Right lobe of liver (tissue), 6 donors: ENCODE measurements around the gene NEURL1. TPM values are rescaled to one million over a fixed set of nuclear protein-coding genes. Genes with fewer than 3 reads are reported as not detected.
A peak's percentile ranks its signal among the peaks of the same experiment; 100 is the strongest.

Experiments
- ATAC-seq, 4 donors: fragments of 200-7000 bp; cut with Tn5 transposase; one replicate each; pipeline ENCODE4 v1.9.1; 2020; ENCODE audit warnings: mild to moderate bottlenecking in 4 of 4, moderate library complexity in 4 of 4
- DNase-seq, 3 donors: peaks; one replicate each; pipeline ENCODE4 v3.0.0-alpha.2; 2020
- H3K27ac ChIP-seq, 3 donors: fragments of 200-600 bp; one replicate each; pipeline ENCODE4 v1.8.0; 2022
- H3K27me3 ChIP-seq, 2 donors: fragments of 200-600 bp; one replicate each; pipeline ENCODE4 v1.8.0; 2022
- H3K36me3 ChIP-seq, 4 donors: fragments of 200-600 bp; sonication (generic) in 1 of 4; one replicate each; pipeline versions ENCODE4 v1.5.1 to v1.8.0; 2017 to 2022; ENCODE audit warnings: control low read depth in 1 of 4
- H3K4me1 ChIP-seq, 4 donors: fragments of 200-600 bp; sonication (generic) in 1 of 4; one replicate each; pipeline versions ENCODE4 v1.5.1 to v1.8.0; 2017 to 2022; ENCODE audit warnings: control low read depth in 1 of 4
- H3K4me3 ChIP-seq, 3 donors: fragments of 200-600 bp; one replicate each; pipeline ENCODE4 v1.8.0; 2022
- H3K9me3 ChIP-seq, 4 donors: fragments of 200-600 bp; sonication (generic) in 1 of 4; one replicate each; pipeline versions ENCODE4 v1.5.1 to v1.8.0; 2017 to 2022; ENCODE audit warnings: control low read depth in 1 of 4
- POLR2A ChIP-seq: fragments of 450-650 bp; IDR thresholded peaks from one replicate; pipeline ENCODE4 v1.6.1; 2017; ENCODE audit warnings: antibody characterized with exemption, mild to moderate bottlenecking
- WGBS: methylation state at CpG from one replicate; pipeline ENCODE4 v1.1.6; 2018; ENCODE audit warnings: low coverage, low lambda C conversion rate; ENCODE audit not compliant: insufficient coverage; ENCODE audit errors: missing lambda C conversion rate; 5-methylcytosine and 5-hydroxymethylcytosine counted together
- intact Hi-C, 2 donors: fragments of 100-400 bp; cut with DNase I; formaldehyde crosslinking; loops; one replicate each; pipeline versions ENCODE4 v1.11.2 to v1.14.1; 2022
- total RNA-seq, 6 experiments: library from RNA; depleted of rRNA in 2 of 6; stranded (reverse); fragments of >200 nt in 2 of 6; fragmentation: NEBNext Ultra II Directional in 3 of 6; extraction: Animal tissue kit (Norgen Biotek cat#: 25700) in 3 of 6; gene quantifications; one replicate each; pipeline versions ENCODE4 v1.1.0 to v1.2.4, GENCODE V29; 2016 to 2023
- TF ChIP-seq, protein P1 (sequence below), 4 donors: fragments of 200-600 bp in 3 of 4; fragments of 450-650 bp in 1 of 4; IDR thresholded peaks; one replicate each; pipeline versions ENCODE4 v1.5.1 to v1.8.0; 2016 to 2022; ENCODE audit warnings: antibody characterized with exemption in 4 of 4, mild to moderate bottlenecking in 2 of 4
- donor health status: DM: no; HTN: yes; CAD: no.
- donor health status: DM: no; HTN: no; CAD: no.
- donor health status: DM: no; HTN: no; CAD: no.
- donor health status: DM: no; HTN: yes; CAD: no.
- donor health status: DM: no; HTN: yes; CAD: no.

NEURL1 gene
- total RNA-seq, 6 experiments from 2014 or later: 0.10 to 1.6 (median 0.83) TPM; not detected in 1

DNA sequence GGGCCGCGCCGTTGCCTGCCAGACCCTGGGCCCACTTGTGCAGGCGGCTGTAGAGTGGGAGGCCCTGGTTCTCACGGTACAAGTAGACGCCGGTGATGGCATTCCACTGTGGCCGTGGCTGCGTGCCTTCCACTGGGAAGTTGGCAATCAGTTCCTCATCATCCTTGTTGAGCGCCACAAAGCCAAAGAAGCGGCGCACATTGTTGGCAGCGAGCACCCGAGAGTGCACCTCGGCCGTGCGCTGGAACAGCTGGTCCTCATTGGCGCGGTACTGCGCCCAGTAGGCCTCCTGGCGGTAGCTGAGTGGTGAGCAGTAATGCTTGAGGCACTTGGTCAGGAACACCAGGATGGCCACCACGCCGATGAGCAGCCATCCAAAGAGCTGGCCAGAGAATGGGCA is 46.3 kb upstream of the NEURL1 start:
- WGBS: no CpG with 5 or more reads among the region's 23 CpGs
- H3K4me1 ChIP-seq: no peaks in the 10 kb centered on the region
- intact Hi-C loops: no loop called here

DNA sequence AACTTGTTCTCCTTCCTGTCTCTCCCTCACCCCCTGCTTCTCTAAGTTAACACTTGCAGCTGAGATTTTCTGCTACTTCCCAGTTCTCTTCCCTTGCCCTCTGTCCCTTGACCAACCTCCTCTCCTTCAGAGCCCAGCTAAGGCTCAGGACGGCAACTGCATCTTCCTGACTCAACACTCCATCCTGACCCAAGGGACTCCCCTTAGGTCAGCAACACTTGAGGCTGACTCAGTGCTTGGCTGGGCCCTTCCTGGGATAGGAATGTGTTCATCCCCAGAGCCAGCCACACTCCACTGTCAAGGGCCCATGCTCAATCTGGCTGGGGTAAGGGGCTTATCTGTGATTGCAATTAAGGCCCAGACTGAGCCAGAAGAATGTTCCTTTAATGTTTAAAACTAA is 44.8 kb upstream of the NEURL1 start:
- H3K27me3 ChIP-seq: no peaks in the 10 kb centered on the region
- H3K36me3 ChIP-seq: peaks cover 0 to 30% (median 17%) of the 10 kb centered on the region in 4 donors
- H3K4me1 ChIP-seq: no peaks in the 10 kb centered on the region
- no peak for TF ChIP-seq POLR2A
- TF ChIP-seq, protein P1, sequence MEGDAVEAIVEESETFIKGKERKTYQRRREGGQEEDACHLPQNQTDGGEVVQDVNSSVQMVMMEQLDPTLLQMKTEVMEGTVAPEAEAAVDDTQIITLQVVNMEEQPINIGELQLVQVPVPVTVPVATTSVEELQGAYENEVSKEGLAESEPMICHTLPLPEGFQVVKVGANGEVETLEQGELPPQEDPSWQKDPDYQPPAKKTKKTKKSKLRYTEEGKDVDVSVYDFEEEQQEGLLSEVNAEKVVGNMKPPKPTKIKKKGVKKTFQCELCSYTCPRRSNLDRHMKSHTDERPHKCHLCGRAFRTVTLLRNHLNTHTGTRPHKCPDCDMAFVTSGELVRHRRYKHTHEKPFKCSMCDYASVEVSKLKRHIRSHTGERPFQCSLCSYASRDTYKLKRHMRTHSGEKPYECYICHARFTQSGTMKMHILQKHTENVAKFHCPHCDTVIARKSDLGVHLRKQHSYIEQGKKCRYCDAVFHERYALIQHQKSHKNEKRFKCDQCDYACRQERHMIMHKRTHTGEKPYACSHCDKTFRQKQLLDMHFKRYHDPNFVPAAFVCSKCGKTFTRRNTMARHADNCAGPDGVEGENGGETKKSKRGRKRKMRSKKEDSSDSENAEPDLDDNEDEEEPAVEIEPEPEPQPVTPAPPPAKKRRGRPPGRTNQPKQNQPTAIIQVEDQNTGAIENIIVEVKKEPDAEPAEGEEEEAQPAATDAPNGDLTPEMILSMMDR (IDR thresholded peaks at IDR 0.05): no peak
- DNase-seq (no peak), ATAC-seq (peak in 1 of 4 donors; percentile 13)
- H3K27ac ChIP-seq: no peak overlapping the region
- no peaks in the 10 kb centered on the region for H3K9me3 ChIP-seq
- WGBS: 40% methylated on average over 1 of the region's 1 CpG
- no peak overlapping the region for H3K4me3 ChIP-seq
- intact Hi-C loops: no loop called here

More for the DNA sequence above, 46.3 kb upstream of the NEURL1 start:
- Histone ChIP-seq H3K4me3 (no peak overlapping the region), H3K36me3 (peaks cover 0 to 46% (median 25%) of the 10 kb centered on the region in 4 donors), H3K27me3 (no peaks in the 10 kb centered on the region), H3K27ac (no peak overlapping the region), H3K9me3 (no peaks in the 10 kb centered on the region)
- no peak for TF ChIP-seq POLR2A
- TF ChIP-seq, protein P1 (IDR thresholded peaks at IDR 0.05): no peak
- ATAC-seq (no peak), DNase-seq (no peak)

DNA sequence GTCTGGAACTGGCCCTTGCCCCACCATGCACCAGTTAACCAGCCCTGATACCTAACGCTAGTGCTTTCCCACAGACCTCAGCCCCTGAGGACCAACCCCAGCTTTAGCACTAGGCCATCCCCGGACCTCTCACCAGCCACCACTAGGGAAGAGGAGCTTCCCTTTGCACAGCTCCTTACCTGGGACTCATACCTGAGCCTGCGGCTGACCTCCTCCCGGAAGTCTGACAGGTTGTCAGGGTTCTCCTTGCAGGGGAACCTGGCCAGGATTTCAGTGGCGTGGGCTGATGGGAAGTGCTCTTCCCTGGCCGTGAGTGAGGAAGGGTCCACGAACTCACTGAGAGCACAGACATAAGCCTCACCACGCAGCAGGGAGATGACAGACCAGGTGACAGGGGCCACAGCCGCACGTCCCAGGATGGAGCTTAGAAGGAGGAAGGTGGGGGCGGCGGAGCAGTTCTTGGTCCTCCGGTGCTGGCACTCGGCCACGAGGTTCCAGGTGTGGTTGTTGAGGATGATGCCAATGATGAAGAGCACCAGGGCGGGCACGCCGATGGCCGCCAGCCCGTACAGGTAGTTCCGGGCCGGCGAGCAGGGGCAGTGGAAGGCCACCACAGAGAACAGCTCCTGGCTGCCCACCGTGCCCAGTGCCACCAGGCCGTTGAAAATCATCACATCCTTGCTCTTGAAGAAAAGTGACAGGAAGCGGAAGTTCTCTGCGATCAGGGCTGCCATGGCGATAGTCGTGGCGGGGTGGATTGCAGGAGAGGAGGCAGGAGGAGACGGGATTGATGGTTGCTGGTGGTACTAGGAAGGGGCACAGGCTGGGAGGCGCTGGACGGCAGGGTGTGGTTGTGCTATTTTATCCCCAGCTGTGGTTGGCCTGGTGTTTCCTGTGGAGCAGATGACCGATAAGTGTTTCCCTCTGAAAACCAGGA is 44.0 kb upstream of the NEURL1 start:
- H3K36me3 ChIP-seq: peaks cover 0 to 25% (median 12%) of the 10 kb centered on the region in 4 donors
- intact Hi-C loops: no loop called here
- ATAC-seq: no peak
- no peaks in the 10 kb centered on the region for H3K4me1 ChIP-seq
- no peak overlapping the region for H3K27ac ChIP-seq
- H3K9me3 ChIP-seq: no peaks in the 10 kb centered on the region
- TF ChIP-seq POLR2A: no peak
- TF ChIP-seq, protein P1 (IDR thresholded peaks at IDR 0.05): no peak
- WGBS: 69% methylated on average over 16 of the region's 34 CpGs
- H3K27me3 ChIP-seq: no peaks in the 10 kb centered on the region
- DNase-seq: no peak
- H3K4me3 ChIP-seq: no peak overlapping the region

DNA sequence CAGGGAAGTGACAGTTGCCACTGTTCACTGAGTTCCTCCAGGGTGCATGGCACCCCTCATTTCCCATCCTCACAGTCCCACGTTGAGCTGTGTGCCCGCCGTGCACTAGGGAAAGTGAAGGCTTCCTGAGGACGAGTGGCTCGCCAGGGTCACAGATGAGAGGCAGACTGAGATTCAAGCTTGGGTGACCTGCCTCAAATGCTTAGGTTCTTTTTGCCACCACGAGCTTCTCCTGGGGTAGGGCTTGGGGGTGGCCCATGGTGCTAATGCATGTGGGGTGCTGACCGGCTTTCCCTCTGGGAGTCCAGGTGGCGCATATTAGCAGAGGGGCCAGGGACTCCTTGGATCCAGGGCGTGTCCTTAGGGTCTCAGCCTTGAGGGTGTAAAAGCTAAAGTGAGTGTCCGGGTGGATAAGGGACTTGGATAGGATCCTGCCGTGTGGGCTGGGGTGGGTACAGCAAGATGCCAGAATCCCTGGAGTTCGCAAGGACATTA is 43.3 kb upstream of the NEURL1 start:
- H3K36me3 ChIP-seq: peaks cover 0 to 17% (median 9%) of the 10 kb centered on the region in 4 donors
- DNase-seq (no peak), ATAC-seq (no peak)
- no peaks in the 10 kb centered on the region for H3K4me1 ChIP-seq
- H3K27ac ChIP-seq: peak overlapping the region in 1 of 3 donors; percentile 18
- H3K27me3 ChIP-seq: no peaks in the 10 kb centered on the region
- no peak for TF ChIP-seq POLR2A
- TF ChIP-seq, protein P1 (IDR thresholded peaks at IDR 0.05): no peak
- 76% methylated on average over 5 of the region's 12 CpGs for WGBS
- no peaks in the 10 kb centered on the region for H3K9me3 ChIP-seq
- intact Hi-C loops: no loop called here
- no peak overlapping the region for H3K4me3 ChIP-seq
